Mucosa of stomach (tissue), 1 donor: ENCODE results near the gene SIPA1L3.

Source experiments
- H3K27me3 ChIP-seq: one replicate; pipeline ENCODE4 v1.7.0; 2013; ENCODE audit warnings: mild to moderate bottlenecking, low read length; ENCODE audit not compliant: control insufficient read depth, insufficient read depth
- H3K36me3 ChIP-seq: one replicate; pipeline ENCODE4 v1.7.0; 2013; ENCODE audit warnings: low read length; ENCODE audit not compliant: control insufficient read depth, insufficient read depth
- H3K4me1 ChIP-seq: one replicate; pipeline ENCODE4 v1.7.0; 2013; ENCODE audit warnings: mild to moderate bottlenecking, low read length; ENCODE audit not compliant: control insufficient read depth, insufficient read depth
- H3K4me3 ChIP-seq: one replicate; pipeline ENCODE4 v1.7.0; 2013; ENCODE audit warnings: low read length
- H3K9ac ChIP-seq: one replicate; pipeline ENCODE4 v1.7.0; 2013; ENCODE audit warnings: mild to moderate bottlenecking, low read length, moderate library complexity
- H3K9me3 ChIP-seq: one replicate; pipeline ENCODE4 v1.7.0; 2013; ENCODE audit warnings: mild to moderate bottlenecking, low read length, moderate library complexity; ENCODE audit not compliant: control insufficient read depth
- donor health status: Pancreatic carcinoma.

The SIPA1L3 gene

DNA sequence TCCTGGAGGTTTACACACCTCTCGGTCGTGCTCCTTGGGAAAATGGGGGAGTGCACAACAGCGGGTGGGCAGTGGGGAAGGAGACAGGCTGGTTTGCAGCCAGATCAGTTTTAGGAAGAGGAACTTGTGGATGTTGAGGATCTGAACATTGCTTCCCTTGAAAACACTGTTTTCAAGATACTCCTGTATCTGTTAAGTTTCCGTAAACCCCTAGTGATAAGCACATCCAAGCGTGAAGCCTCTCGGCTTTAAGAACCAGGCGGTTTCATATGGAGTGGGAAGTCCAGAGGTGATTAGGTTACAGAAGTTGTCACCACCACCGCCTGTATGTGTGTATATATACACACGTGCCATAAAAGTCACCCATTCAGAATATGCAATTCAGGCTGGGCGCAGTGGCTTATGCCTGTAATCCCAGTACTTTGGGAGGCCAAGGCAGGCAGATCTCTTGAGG, 47.4 kb downstream of the SIPA1L3 start:
- H3K4me1 ChIP-seq, result peaks cover 8% of the 10 kb centered on the region
- H3K36me3 ChIP-seq, result no peaks in the 10 kb centered on the region
- no peaks in the 10 kb centered on the region for H3K27me3 ChIP-seq
- no peak overlapping the region for H3K9ac ChIP-seq
- no peak overlapping the region for H3K4me3 ChIP-seq
- no peaks in the 10 kb centered on the region for H3K9me3 ChIP-seq

DNA sequence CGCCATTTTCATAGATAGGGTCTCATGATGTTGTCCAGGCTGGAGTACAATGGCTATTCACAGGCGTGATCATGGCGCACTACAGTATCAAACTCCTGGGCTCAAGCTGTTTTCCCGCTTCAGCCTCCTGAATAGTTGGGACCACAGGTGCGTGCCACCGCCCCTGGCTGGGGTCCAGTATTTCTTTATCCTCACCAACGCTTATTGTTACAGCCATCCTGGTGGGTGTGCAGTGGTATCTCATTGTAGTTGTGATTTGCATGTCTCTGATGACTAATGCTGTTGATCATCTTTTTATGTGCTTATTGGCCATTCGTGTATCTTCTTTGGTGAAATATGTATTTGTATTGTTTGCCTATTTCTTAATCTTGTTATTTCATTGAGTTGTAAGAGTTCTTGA, 49.0 kb downstream of the SIPA1L3 start:
- Histone ChIP-seq H3K27me3 (no peaks in the 10 kb centered on the region), H3K4me1 (peaks cover 8% of the 10 kb centered on the region), H3K4me3 (no peak overlapping the region), H3K9ac (no peak overlapping the region), H3K36me3 (no peaks in the 10 kb centered on the region), H3K9me3 (no peaks in the 10 kb centered on the region)

DNA sequence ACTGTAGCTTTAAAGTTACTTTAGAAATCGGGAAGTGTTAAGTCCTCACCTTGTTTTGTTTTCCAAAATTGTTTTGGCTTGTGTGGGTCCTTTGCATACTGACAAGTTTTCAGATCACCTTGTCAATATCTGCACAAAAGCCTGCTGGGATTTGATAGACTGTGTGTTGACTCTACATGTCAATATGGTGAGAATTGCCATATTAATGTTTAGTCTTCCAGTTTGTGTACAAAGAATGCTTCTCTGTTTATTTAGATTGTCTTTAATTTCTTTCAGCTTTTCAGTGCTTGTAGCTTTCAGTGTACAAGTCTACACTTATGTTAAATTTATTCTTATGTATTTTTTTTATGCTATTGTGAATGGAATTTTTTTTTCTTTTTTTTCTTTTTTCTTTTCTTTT, 50.2 kb downstream of the SIPA1L3 start:
- no peaks in the 10 kb centered on the region for H3K27me3 ChIP-seq
- peaks cover under 1% of the 10 kb centered on the region for H3K4me1 ChIP-seq
- H3K9ac ChIP-seq, result no peak overlapping the region
- no peaks in the 10 kb centered on the region for H3K36me3 ChIP-seq
- H3K4me3 ChIP-seq, result no peak overlapping the region
- H3K9me3 ChIP-seq, result no peaks in the 10 kb centered on the region

DNA sequence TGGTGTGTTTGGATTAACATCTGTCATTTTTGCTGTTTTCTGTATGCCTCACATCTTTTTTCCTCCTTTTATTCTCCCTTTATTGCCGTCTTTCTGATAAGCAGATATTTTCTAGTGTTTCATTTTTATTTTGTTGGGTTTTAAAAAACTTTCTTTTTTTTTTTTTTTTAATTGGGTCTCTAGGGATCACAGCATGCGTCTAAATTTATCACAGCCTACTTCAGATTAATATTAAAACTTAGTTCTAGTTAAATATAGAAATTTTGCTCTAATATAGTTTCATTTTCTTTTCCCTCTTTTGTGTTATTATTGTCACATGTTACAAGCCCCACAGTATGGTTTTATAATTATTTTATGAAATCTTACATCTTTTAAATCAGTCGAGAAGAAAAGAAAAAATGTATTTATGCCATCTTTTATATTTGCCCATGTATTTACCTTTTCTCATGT, 52.7 kb downstream of the SIPA1L3 start:
- no peaks in the 10 kb centered on the region for H3K36me3 ChIP-seq
- H3K9me3 ChIP-seq, result no peaks in the 10 kb centered on the region
- H3K4me3 ChIP-seq, result no peak overlapping the region
- H3K9ac ChIP-seq, result no peak overlapping the region
- no peaks in the 10 kb centered on the region for H3K27me3 ChIP-seq
- peaks cover 6% of the 10 kb centered on the region for H3K4me1 ChIP-seq

DNA sequence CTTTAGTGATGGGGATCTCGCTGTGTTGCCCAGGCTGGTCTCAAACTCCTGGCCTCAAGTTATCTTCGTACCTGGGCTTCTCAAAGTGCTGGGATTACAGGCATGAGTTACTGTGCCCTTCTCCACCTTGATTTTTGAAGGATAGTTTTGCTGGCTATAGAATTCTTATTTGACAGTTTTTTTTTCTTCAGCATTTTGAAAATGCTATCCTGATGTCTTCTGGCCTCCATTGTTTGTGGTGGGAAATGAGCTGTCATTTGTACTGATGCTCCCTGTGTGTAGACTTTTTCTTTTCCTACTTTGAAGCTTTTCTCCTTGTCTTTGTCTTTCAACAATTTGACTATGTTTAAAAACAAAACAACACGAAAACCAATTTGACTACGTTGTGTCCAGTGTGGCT, 54.2 kb downstream of the SIPA1L3 start:
- H3K9ac ChIP-seq, result no peak overlapping the region
- no peaks in the 10 kb centered on the region for H3K27me3 ChIP-seq
- H3K4me3 ChIP-seq, result no peak overlapping the region
- H3K36me3 ChIP-seq, result no peaks in the 10 kb centered on the region
- H3K9me3 ChIP-seq, result no peaks in the 10 kb centered on the region
- H3K4me1 ChIP-seq, result peaks cover 6% of the 10 kb centered on the region

DNA sequence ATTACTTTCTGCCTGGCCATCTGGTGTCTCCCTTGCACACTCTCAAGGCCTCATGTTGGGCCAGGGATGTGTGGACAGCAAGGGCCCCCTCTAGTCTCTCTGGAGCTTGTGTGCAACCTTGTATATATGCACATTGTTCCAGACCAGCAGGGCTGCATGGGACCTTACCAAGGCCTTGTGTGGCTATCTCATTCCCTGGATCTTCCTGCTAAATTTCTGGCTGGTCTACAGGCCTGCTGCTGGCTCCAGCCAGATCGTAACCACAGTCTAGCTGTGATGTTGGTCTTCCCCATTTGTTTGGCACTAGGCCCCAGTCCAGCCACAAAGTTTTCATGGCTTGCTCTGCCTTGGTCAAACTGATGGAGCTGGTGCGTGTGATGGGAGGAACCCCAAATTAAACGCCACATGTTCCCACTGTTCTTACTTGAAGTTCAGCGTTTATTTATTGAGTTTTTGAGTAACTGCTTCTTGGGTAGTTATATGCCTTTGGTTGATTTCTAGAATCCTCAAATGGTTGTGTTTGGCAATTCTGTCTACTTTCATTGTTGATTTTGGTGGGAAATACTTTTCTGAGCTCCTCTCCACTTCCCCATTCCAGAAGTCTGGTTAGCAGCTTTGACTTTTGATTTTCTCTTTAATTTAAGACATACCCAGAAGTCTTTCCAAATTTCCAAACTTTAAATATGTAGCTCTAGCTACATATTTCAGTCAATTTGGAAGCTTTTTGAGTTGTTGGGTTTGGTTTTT, 56.4 kb downstream of the SIPA1L3 start:
- Histone ChIP-seq H3K27me3 (no peaks in the 10 kb centered on the region), H3K9ac (no peak overlapping the region)

DNA sequence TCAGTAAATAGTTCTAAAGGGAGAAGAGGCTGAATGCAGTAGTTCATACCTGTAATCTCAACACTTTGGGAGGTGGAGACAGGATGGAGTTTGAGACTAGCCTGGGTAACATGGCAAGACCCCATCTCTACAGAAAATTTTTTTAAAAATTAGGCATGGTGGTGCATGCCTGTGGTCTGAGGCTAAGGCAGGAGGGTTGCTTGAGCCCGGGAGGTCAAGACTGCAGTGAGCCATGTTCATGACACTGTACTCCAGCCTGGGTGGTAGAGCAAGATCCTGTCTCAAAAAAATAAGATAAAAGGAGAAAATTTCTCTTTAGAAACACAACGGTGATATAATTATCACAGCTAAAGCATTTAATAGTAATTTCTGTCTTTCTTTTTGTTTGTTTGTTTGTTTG, 57.1 kb downstream of the SIPA1L3 start:
- H3K9ac ChIP-seq, result no peak overlapping the region
- H3K4me3 ChIP-seq, result no peak overlapping the region
- no peaks in the 10 kb centered on the region for H3K36me3 ChIP-seq
- H3K9me3 ChIP-seq, result no peaks in the 10 kb centered on the region
- H3K4me1 ChIP-seq, result peaks cover 10% of the 10 kb centered on the region
- H3K27me3 ChIP-seq, result no peaks in the 10 kb centered on the region

More for the DNA sequence above, 56.4 kb downstream of the SIPA1L3 start:
- peaks cover 10% of the 10 kb centered on the region for H3K4me1 ChIP-seq
- no peaks in the 10 kb centered on the region for H3K36me3 ChIP-seq
- no peak overlapping the region for H3K4me3 ChIP-seq
- no peaks in the 10 kb centered on the region for H3K9me3 ChIP-seq

DNA sequence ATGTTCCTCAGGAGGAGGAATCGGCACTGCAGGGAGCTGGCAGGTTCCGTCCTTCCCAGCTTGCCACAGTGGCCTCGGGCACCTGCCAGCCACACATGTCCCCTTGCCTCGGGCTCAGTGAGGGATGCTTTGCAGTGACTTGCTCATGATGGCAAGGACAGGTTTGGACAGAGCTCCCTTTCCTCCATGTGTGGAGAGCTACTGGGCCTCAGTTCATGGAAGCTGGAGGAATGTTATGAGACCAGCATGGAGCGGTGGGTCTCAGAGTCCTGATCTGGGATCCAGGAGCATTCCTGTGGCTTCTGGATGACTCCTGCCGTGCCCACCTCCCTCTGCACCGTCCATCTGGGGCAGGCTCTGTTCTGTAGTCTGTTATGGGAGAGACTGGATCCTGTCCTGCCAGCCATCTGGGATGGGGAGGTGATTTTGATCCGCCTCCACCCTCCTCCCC, 59.2 kb downstream of the SIPA1L3 start:
- no peak overlapping the region for H3K9ac ChIP-seq
- H3K9me3 ChIP-seq, result peaks cover 4% of the 10 kb centered on the region
- H3K4me1 ChIP-seq, result peaks cover 10% of the 10 kb centered on the region
- no peaks in the 10 kb centered on the region for H3K27me3 ChIP-seq
- H3K4me3 ChIP-seq, result no peak overlapping the region
- no peaks in the 10 kb centered on the region for H3K36me3 ChIP-seq

DNA sequence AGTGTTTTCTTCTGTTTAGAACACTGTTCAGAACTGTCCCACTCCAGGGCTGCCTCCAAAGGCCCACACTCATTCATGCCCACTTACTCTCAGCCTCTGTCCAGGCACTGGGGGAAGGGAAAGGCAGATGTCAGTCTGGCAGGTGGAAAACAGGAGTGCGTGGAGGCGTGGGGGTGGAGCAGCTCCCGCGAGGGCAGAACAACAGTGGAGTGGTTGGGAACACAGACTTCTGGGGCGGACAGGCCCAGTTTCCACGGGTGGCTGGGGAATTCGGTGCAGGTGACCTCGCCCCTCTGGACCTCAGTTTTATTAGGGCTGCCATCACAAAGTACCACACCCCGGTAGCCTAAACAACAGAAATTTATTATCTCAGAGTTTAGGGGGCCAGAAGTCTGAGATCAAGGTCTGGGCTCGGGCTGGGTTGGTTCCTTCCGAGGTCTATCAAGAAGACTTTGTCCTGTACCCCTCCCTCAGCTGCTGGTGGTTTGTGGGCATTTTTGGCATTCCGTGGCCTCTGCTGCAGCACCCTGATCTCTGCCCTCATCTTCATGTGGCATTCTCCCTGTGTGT, 59.7 kb downstream of the SIPA1L3 start:
- Histone ChIP-seq H3K4me3 (no peak overlapping the region), H3K9ac (no peak overlapping the region), H3K4me1 (peaks cover 10% of the 10 kb centered on the region), H3K9me3 (peaks cover 4% of the 10 kb centered on the region), H3K27me3 (no peaks in the 10 kb centered on the region), H3K36me3 (peaks cover 5% of the 10 kb centered on the region)

DNA sequence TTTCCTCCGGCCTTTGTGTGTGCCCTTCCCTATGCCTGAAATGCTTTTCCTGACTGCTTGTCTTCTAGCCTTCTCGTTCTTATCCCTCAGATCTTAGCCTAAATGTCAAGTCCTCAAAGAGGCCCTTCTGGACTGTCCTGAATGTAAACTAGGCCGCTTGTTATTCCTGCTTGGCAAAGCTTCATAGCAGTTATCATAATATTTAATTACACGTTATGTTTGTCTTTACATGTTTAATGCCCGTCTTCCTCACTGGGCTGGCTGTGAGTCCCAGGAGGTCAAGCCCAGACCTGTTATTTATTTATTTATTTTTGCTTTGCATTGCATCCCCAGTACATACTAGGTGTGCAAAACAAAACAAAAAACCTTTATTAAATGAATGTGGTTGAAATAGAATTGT, 62.7 kb downstream of the SIPA1L3 start:
- no peaks in the 10 kb centered on the region for H3K27me3 ChIP-seq
- peaks cover 4% of the 10 kb centered on the region for H3K9me3 ChIP-seq
- no peak overlapping the region for H3K4me3 ChIP-seq
- peaks cover 4% of the 10 kb centered on the region for H3K4me1 ChIP-seq
- peaks cover 5% of the 10 kb centered on the region for H3K36me3 ChIP-seq
- no peak overlapping the region for H3K9ac ChIP-seq

DNA sequence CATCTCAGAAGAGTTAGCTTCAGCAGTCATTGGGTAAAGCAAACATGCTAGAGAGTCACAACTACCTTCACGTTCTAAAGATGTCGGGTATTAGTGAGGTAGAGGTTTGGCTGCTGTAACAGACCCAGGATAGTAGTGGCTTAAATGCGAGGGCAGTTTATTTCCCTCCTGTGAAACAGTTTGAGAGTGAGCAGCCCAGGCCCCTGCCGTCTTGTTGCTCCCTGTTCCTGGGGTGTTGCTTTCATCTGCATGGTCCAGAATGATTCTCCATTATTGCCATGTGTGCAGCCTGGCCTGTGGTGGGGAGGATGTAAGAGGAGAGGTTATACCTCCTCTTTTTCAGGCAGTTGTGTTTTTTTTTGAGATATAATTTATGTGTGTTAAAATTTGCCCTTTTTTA, 63.7 kb downstream of the SIPA1L3 start:
- no peak overlapping the region for H3K9ac ChIP-seq
- H3K9me3 ChIP-seq, result peaks cover 4% of the 10 kb centered on the region
- peaks cover 4% of the 10 kb centered on the region for H3K4me1 ChIP-seq
- H3K36me3 ChIP-seq, result peaks cover 5% of the 10 kb centered on the region
- no peak overlapping the region for H3K4me3 ChIP-seq
- H3K27me3 ChIP-seq, result no peaks in the 10 kb centered on the region

DNA sequence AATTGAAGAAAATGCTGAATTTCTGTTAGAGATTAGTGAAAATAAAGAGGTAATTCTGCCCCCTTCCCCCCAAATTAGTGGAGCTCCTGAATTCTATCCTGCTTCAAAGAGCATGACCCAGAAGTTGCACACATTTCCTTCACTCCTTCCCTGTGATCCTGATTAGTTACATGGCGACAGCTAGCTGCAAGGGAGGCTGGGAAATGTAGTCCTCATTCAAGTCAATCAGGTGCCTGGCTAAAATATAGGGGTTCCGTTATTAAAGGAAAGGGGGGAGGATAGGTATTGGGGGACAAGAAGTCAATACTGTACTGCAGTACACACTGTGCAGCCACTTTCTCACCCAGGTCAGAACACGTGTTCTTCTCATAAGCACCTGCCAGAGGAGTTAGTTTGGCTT, 65.8 kb downstream of the SIPA1L3 start:
- Histone ChIP-seq H3K36me3 (peaks cover 5% of the 10 kb centered on the region), H3K4me3 (no peak overlapping the region), H3K4me1 (no peaks in the 10 kb centered on the region), H3K9ac (no peak overlapping the region), H3K9me3 (peaks cover 4% of the 10 kb centered on the region), H3K27me3 (no peaks in the 10 kb centered on the region)
